Fibroblast of villous mesenchyme (primary cell): ENCODE data around the gene INTS2. TPM values are rescaled to one million over a fixed set of nuclear protein-coding genes. Genes with fewer than 3 reads are reported as not detected.

ENCODE experiments used
- DNase-seq: peaks from one replicate; pipeline ENCODE4 v3.0.0-alpha.2; 2010; ENCODE audit warnings: low read depth
- H3K4me3 ChIP-seq: 2 replicates; pipeline ENCODE4 v1.5.1; 2011; ENCODE audit warnings: low read depth, mild to moderate bottlenecking, low read length
- total RNA-seq: library from RNA; depleted of rRNA; stranded (reverse); fragments of >200 nt; gene quantifications from 2 replicates; pipeline ENCODE4 v1.2.3, GENCODE V29; 2012
- TF ChIP-seq, protein P1 (sequence below): IDR thresholded peaks from 2 replicates; pipeline ENCODE4 v1.5.1; 2012; ENCODE audit warnings: low read depth, mild to moderate bottlenecking, low read length; ENCODE audit not compliant: insufficient read depth

The INTS2 gene, protein sequence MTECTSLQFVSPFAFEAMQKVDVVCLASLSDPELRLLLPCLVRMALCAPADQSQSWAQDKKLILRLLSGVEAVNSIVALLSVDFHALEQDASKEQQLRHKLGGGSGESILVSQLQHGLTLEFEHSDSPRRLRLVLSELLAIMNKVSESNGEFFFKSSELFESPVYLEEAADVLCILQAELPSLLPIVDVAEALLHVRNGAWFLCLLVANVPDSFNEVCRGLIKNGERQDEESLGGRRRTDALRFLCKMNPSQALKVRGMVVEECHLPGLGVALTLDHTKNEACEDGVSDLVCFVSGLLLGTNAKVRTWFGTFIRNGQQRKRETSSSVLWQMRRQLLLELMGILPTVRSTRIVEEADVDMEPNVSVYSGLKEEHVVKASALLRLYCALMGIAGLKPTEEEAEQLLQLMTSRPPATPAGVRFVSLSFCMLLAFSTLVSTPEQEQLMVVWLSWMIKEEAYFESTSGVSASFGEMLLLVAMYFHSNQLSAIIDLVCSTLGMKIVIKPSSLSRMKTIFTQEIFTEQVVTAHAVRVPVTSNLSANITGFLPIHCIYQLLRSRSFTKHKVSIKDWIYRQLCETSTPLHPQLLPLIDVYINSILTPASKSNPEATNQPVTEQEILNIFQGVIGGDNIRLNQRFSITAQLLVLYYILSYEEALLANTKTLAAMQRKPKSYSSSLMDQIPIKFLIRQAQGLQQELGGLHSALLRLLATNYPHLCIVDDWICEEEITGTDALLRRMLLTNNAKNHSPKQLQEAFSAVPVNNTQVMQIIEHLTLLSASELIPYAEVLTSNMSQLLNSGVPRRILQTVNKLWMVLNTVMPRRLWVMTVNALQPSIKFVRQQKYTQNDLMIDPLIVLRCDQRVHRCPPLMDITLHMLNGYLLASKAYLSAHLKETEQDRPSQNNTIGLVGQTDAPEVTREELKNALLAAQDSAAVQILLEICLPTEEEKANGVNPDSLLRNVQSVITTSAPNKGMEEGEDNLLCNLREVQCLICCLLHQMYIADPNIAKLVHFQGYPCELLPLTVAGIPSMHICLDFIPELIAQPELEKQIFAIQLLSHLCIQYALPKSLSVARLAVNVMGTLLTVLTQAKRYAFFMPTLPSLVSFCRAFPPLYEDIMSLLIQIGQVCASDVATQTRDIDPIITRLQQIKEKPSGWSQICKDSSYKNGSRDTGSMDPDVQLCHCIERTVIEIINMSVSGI
- 13.5 and 17.7 TPM in 2 replicates for total RNA-seq

DNA sequence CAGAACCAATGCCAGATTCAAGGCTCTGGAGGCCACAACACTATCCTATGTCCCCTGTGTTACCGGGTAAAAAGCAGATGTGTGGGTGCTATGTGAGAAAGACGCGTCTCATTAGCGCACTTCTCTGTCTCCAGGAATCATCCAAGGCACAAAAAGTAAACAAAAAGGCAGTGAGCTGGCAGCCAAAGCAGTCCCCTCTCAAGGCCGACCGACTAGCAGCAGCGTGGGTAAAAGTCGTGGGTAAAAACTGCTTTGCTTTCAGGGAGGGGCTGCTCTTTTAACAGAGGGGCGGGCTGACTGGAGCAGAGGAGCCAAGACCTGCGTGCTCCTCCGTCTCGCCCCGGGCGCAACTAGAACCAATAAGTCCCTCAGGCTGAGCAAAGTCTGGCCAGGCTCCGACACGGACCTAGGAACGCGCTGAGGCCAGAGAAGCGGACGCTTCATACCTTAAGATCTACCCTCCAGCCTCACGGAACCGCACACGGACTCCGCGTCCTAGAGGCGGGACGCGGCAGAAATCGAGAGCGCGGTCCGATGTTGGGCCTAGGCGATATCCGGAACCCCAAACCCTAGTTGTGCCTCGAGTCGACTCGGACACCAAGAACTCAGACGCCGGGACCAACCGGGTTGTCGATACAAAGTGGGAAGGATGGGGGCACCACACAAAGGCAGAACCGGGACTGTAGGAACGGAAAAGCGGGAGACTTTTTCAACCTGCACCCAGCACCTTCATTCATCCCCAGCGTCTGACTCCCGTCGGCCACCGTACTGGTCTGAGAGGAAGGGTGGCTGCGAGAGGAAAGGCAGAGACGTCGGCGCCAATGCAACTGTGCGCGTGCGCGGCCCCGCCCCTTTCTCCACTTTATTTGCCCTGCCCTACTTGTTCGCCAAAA is at the start of gene INTS2:
Gene INTS2 (minus strand): TSS at position 775 of the 893 bp plus-strand sequence. CDS start 1,338 bp downstream, outside the sequence.
- peak within 1 kb of the TSS; percentile 91 for H3K4me3 ChIP-seq
- peak; percentile 96 for DNase-seq
- TF ChIP-seq, protein P1, sequence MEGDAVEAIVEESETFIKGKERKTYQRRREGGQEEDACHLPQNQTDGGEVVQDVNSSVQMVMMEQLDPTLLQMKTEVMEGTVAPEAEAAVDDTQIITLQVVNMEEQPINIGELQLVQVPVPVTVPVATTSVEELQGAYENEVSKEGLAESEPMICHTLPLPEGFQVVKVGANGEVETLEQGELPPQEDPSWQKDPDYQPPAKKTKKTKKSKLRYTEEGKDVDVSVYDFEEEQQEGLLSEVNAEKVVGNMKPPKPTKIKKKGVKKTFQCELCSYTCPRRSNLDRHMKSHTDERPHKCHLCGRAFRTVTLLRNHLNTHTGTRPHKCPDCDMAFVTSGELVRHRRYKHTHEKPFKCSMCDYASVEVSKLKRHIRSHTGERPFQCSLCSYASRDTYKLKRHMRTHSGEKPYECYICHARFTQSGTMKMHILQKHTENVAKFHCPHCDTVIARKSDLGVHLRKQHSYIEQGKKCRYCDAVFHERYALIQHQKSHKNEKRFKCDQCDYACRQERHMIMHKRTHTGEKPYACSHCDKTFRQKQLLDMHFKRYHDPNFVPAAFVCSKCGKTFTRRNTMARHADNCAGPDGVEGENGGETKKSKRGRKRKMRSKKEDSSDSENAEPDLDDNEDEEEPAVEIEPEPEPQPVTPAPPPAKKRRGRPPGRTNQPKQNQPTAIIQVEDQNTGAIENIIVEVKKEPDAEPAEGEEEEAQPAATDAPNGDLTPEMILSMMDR, result no peak

DNA sequence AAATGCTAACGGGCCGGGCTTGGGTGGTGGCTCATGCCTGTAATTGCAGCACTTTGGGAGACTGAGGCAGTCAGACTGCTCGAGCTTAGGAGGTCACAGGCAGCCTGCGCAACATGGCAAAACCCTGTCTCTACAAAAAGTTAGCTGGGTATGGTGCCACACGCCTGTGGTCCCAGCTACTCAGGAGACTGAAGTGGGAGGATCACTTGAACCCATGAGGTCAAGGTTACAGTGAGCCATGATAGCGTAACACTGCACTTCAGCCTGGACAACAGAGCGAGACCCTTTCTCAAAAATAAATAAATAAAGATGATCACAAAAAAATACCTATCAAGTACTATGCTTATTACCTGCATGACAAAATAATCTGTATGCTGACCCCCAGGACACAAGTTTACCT is 46.3 kb upstream of the INTS2 start:
- TF ChIP-seq, protein P1, result no peak
- H3K4me3 ChIP-seq, result no peak overlapping the region
- no peak for DNase-seq

GRCh38 chr17:61972311-61972710 is 44.5 kb upstream of the INTS2 start:
- H3K4me3 ChIP-seq, result no peak overlapping the region
- TF ChIP-seq, protein P1, result no peak
- no peak for DNase-seq

- TF ChIP-seq, protein P1, result no peak
- H3K4me3 ChIP-seq, result no peak overlapping the region
- no peak for DNase-seq
Measured at GRCh38 chr17:61970030-61970429, 42.2 kb upstream of the INTS2 start.

DNA sequence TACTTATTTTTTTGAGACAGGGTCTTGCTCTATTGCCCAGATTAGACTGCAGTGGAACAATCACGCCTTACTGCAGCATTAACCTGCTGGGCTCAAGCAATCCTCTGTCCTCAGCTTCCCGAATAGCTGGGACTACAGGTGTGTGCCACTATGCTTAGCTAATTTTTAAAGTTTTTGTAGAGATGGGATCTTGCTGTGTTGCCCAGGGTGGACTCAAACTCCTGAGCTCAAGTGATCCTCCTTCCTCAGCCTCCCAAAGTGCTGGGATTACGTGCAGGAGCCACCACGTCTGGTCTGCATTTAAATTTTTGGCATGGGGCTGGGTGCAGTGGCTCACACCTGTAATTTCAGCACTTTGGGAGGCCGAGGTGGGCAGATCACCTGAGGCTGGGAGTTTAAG is 41.0 kb upstream of the INTS2 start:
- TF ChIP-seq, protein P1, result no peak
- no peak overlapping the region for H3K4me3 ChIP-seq
- DNase-seq, result no peak
